PC-9 (cell line): Measurements from ENCODE around the gene ZFY. TPM values are rescaled to one million over a fixed set of nuclear protein-coding genes. Genes with fewer than 3 reads are reported as not detected.

ENCODE experiments used
- BruUV-seq: library from RNA; stranded (reverse); fragments of 400-500 nt; replicated peaks from 2 replicates; lab custom pipeline; 2021; lab: Mats Ljungman, UMichigan
- CTCF ChIA-PET: fragments of 300-600 bp; sonication (Branson Sonifier 250); formaldehyde crosslinking; loops from one replicate; lab custom pipeline; 2022; ENCODE audit warnings: antibody characterized with exemption; lab: Charles Lee
- POLR2A ChIA-PET: fragments of 300-600 bp; sonication (Branson Sonifier 250); formaldehyde crosslinking; loops from one replicate; lab custom pipeline; 2022; ENCODE audit warnings: antibody characterized with exemption; ENCODE audit not compliant: unreplicated experiment; lab: Charles Lee
- DNase-seq, 2 experiments: peaks; one replicate each; pipeline versions ENCODE4 v3.0.0 to v3.0.0-alpha.2; 2015 to 2022; ENCODE audit warnings: mixed read lengths in 1 of 2
- H2AFZ ChIP-seq: fragments of 200-600 bp; sonication (generic); 2 replicates; pipeline ENCODE4 v1.8.1; 2017; ENCODE audit warnings: antibody characterized with exemption
- H3F3A ChIP-seq: fragments of 200-600 bp; sonication (generic); 2 replicates; pipeline ENCODE4 v1.8.1; 2017; ENCODE audit warnings: antibody characterized with exemption, mild to moderate bottlenecking, low read depth; ENCODE audit not compliant: insufficient read depth
- H3K27ac ChIP-seq: fragments of 200-600 bp; sonication (generic); 2 replicates; pipeline ENCODE4 v1.6.1; 2016; ENCODE audit warnings: mixed run types
- H3K27me3 ChIP-seq: fragments of 200-600 bp; sonication (generic); 2 replicates; pipeline ENCODE4 v1.6.1; 2016; ENCODE audit warnings: low read depth, mixed run types; ENCODE audit not compliant: insufficient read depth
- H3K36me3 ChIP-seq: fragments of 200-600 bp; sonication (generic); 2 replicates; pipeline ENCODE4 v1.6.1; 2016; ENCODE audit warnings: low read depth, mixed run types
- H3K4me1 ChIP-seq: fragments of 200-600 bp; sonication (generic); replicated peaks from 2 replicates; pipeline ENCODE4 v1.6.1; 2016; ENCODE audit warnings: mixed run types; ENCODE audit not compliant: insufficient read depth
- H3K4me2 ChIP-seq: fragments of 200-600 bp; sonication (generic); 2 replicates; pipeline ENCODE4 v1.6.1; 2017; ENCODE audit warnings: mixed run types
- H3K4me3 ChIP-seq: fragments of 200-600 bp; sonication (generic); 2 replicates; pipeline ENCODE4 v1.6.1; 2016; ENCODE audit warnings: mixed run types
- H3K79me2 ChIP-seq: fragments of 200-600 bp; sonication (generic); 2 replicates; pipeline ENCODE4 v1.6.1; 2017; ENCODE audit warnings: low read depth, mixed run types
- H3K9me2 ChIP-seq: fragments of 200-600 bp; sonication (generic); 2 replicates; pipeline ENCODE4 v1.8.1; 2017; ENCODE audit warnings: mild to moderate bottlenecking; ENCODE audit not compliant: insufficient read depth
- H3K9me3 ChIP-seq: fragments of 200-600 bp; sonication (generic); 2 replicates; pipeline ENCODE4 v1.8.1; 2016; ENCODE audit warnings: low read depth; ENCODE audit not compliant: insufficient read depth
- H4K20me1 ChIP-seq: fragments of 200-600 bp; sonication (generic); 2 replicates; pipeline ENCODE4 v1.8.1; 2017; ENCODE audit not compliant: insufficient read depth
- EZH2 ChIP-seq: fragments of 200-600 bp; sonication (generic); IDR thresholded peaks from 2 replicates; pipeline ENCODE4 v1.8.0; 2017; ENCODE audit warnings: antibody characterized with exemption, low read depth
- intact Hi-C: fragments of 100-400 bp; cut with micrococcal nuclease; formaldehyde crosslinking; loops from one replicate; pipeline ENCODE4 v1.10.0; 2022; ENCODE audit not compliant: unreplicated experiment
- total RNA-seq: library from RNA; stranded (reverse); gene quantifications from 2 replicates; pipeline ENCODE4 v1.2.3, GENCODE V29; 2021
- TF ChIP-seq, protein P1 (sequence below): fragments of 200-600 bp; sonication (generic); conservative IDR thresholded peaks from 2 replicates; pipeline ENCODE4 v1.6.1; 2017; ENCODE audit warnings: mixed run types, antibody characterized with exemption, mild to moderate bottlenecking, moderate library complexity

The ZFY gene
- total RNA-seq, 1 experiment from 2014 or later, result not detected

DNA sequence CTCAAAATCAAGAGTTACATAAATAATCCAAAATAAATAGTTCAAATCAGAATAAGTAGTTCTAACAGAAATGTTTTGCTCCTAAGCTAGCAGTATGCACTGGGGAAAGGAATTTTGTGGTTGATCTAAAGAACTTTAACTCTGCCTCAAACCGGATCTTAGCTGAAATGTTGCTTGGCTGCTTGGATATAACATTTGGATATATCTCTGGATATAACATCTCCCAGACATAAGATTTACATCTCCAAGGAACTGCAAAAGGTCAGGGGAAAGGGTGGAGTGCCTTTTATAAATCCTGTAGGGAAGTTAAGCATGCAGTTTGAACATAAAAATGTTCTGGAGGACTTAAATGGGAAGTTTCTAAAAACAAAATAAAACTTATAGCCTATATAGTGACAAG, 83.4 kb downstream of the ZFY start:
- H3K4me2 ChIP-seq, result no peak overlapping the region
- H4K20me1 ChIP-seq, result no peaks in the 10 kb centered on the region
- no peak overlapping the region for H3K27ac ChIP-seq
- intact Hi-C loops, result no loop called here
- ChIA-PET CTCF (no interaction called here), POLR2A (no interaction called here)
- H2AFZ ChIP-seq, result no peak overlapping the region
- TF ChIP-seq, protein P1, sequence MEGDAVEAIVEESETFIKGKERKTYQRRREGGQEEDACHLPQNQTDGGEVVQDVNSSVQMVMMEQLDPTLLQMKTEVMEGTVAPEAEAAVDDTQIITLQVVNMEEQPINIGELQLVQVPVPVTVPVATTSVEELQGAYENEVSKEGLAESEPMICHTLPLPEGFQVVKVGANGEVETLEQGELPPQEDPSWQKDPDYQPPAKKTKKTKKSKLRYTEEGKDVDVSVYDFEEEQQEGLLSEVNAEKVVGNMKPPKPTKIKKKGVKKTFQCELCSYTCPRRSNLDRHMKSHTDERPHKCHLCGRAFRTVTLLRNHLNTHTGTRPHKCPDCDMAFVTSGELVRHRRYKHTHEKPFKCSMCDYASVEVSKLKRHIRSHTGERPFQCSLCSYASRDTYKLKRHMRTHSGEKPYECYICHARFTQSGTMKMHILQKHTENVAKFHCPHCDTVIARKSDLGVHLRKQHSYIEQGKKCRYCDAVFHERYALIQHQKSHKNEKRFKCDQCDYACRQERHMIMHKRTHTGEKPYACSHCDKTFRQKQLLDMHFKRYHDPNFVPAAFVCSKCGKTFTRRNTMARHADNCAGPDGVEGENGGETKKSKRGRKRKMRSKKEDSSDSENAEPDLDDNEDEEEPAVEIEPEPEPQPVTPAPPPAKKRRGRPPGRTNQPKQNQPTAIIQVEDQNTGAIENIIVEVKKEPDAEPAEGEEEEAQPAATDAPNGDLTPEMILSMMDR, result no peak
- no peak for TF ChIP-seq EZH2
- H3K9me3 ChIP-seq, result no peaks in the 10 kb centered on the region
- no peaks in the 10 kb centered on the region for H3K79me2 ChIP-seq
- no peaks in the 10 kb centered on the region for H3K9me2 ChIP-seq
- H3K36me3 ChIP-seq, result no peaks in the 10 kb centered on the region
- no peaks in the 10 kb centered on the region for H3K4me1 ChIP-seq
- no TSS peak for BruUV-seq
- no peak overlapping the region for H3K4me3 ChIP-seq
- DNase-seq, result no peak
- H3K27me3 ChIP-seq, result no peaks in the 10 kb centered on the region
- H3F3A ChIP-seq, result no peaks in the 10 kb centered on the region

DNA sequence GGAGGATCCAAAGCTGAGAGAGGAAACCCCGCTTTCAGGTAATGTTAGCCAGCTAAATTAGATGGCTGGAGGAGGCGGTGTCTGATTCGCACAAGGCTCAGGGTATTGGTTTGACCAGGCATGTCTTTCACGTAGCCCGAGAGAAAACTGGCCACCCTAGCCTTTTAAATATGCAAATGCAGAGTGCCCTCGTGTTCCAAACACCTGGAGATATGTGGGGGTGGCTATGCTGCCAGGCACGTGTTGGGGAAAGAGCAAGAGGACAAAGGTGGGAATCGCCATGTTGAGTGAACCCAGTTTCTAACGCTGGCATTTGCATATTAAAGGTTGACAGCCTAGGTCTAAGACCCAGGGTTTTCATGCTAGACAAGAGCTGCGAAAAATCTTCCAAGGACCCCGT, 84.4 kb downstream of the ZFY start:
- Histone ChIP-seq H3F3A (no peaks in the 10 kb centered on the region), H4K20me1 (no peaks in the 10 kb centered on the region), H3K4me2 (no peak overlapping the region), H3K36me3 (no peaks in the 10 kb centered on the region), H3K9me3 (no peaks in the 10 kb centered on the region), H3K27ac (no peak overlapping the region), H3K27me3 (no peaks in the 10 kb centered on the region), H3K4me1 (no peaks in the 10 kb centered on the region), H3K4me3 (no peak overlapping the region), H3K9me2 (no peaks in the 10 kb centered on the region), H3K79me2 (no peaks in the 10 kb centered on the region), H2AFZ (no peak overlapping the region)
- BruUV-seq, result no TSS peak
- TF ChIP-seq, protein P1, result no peak
- TF ChIP-seq EZH2, result no peak
- CTCF ChIA-PET, result no interaction called here
- no peak for DNase-seq
- intact Hi-C loops, result no loop called here
- POLR2A ChIA-PET, result no interaction called here

DNA sequence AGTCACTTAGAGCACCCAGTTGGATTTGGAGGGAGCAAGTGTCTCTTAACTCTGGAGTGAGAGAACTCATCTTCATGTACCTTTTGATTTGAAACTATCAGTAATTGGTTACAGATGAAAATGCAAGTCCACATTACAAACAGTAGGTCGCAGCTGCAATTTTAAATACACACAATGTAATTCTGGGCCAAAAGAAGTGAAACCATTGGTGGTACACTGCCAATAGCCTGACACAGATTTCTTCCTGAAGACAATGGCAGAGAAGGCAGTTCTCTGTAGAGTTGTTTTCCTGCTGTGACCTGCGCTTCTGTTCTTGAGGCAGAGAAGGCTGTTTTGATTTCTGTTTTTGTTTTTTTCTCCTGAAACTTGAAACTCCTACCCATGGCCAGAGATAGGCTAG, 86.0 kb downstream of the ZFY start:
- POLR2A ChIA-PET, result no interaction called here
- H3F3A ChIP-seq, result no peaks in the 10 kb centered on the region
- H3K27me3 ChIP-seq, result no peaks in the 10 kb centered on the region

More for the DNA sequence above, 86.0 kb downstream of the ZFY start:
- H3K9me2 ChIP-seq, result no peaks in the 10 kb centered on the region
- no peaks in the 10 kb centered on the region for H3K9me3 ChIP-seq
- H4K20me1 ChIP-seq, result no peaks in the 10 kb centered on the region
- TF ChIP-seq, protein P1, result no peak
- no peak for TF ChIP-seq EZH2
- no peak for DNase-seq
- H3K79me2 ChIP-seq, result no peaks in the 10 kb centered on the region
- no peak overlapping the region for H2AFZ ChIP-seq
- BruUV-seq, result no TSS peak
- no peaks in the 10 kb centered on the region for H3K36me3 ChIP-seq
- H3K4me1 ChIP-seq, result no peaks in the 10 kb centered on the region
- H3K4me3 ChIP-seq, result no peak overlapping the region
- CTCF ChIA-PET, result no interaction called here
- no peak overlapping the region for H3K27ac ChIP-seq
- no peak overlapping the region for H3K4me2 ChIP-seq
- intact Hi-C loops, result no loop called here
